GM12864 (cell line): ENCODE results near the gene ADCY9.

Experiments used
- DNase-seq: peaks from one replicate; pipeline ENCODE4 v3.0.0-alpha.2; 2011; ENCODE audit warnings: low read depth
- H3K4me3 ChIP-seq: 2 replicates; pipeline ENCODE4 v1.5.1; 2011; ENCODE audit warnings: mild to moderate bottlenecking, low read depth, low read length, control low read depth
- CTCF ChIP-seq: IDR thresholded peaks from 2 replicates; pipeline ENCODE4 v1.5.1; 2011; ENCODE audit warnings: low read depth, mild to moderate bottlenecking, moderate library complexity, low read length, control low read depth, inconsistent platforms; ENCODE audit errors: missing control alignments

ADCY9 gene

DNA sequence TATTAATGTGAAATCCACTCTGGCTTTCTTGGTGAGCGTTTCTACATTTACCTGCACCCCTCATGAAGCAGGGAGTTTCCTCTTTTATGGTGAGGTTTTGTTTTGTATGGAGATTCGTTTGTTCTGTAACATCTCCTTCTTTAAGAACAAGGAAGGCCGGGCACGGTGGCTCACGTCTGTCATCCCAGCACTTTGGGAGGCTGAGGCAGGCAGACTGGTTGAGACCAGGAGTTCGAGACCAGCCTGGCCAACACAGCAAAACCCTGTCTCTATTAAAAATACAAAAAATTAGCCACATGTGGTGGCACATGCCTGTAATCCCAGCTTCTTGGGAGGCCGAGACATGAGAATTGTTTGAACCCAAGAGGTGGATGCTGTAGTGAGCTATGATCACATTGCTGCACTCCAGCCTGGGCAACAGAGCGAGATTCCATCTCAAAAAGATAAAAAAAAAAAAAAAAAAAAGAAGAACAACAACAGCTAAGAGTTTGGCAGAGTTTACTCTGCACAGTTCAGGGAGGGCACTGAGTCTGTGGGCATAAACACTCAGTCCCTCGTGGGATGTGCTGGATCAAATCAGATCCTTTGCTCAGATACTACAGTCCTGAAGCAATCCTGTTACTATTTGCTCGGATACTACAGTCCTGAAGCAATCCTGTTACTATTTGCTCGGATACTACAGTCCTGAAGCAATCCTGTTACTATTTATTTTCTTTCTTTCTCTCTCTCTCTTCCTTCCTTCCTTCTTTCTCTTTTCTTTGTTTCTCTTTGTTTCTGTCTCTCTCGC, 28.9 kb downstream of the ADCY9 start:
- no peak overlapping the region for H3K4me3 ChIP-seq
- DNase-seq: no peak
- no peak for TF ChIP-seq CTCF

DNA sequence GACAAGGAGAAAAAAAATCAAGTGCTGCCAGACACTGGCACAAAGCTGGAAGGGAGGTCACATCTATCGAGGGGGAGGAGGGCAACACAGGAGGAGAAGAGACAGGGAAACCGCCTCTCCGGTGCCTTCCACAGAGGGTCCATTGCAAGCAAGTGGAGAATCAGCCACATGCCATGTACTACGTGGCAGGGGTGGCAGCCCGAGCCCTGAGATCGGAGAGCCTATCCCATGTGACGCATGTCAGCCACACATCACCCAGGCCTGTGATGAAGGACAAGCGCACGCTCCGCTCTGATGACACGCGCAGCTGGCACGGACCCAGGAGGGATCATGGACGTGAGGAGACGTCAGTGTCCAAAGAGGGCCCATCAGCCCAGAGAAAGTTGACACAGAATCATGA, 30.1 kb downstream of the ADCY9 start:
- no peak for TF ChIP-seq CTCF
- no peak for DNase-seq
- H3K4me3 ChIP-seq: no peak overlapping the region

GRCh38 chr16:4085405-4085970, 30.8 kb downstream of the ADCY9 start:
- DNase-seq: no peak
- no peak overlapping the region for H3K4me3 ChIP-seq
- TF ChIP-seq CTCF: no peak

- no peak for TF ChIP-seq CTCF
- no peak for DNase-seq
- no peak overlapping the region for H3K4me3 ChIP-seq
These were observed 32.8 kb downstream of the ADCY9 start for GRCh38 chr16:4083347-4083870.

- TF ChIP-seq CTCF: no peak
- no peak overlapping the region for H3K4me3 ChIP-seq
- peak; percentile 7 for DNase-seq
These were observed 33.7 kb downstream of the ADCY9 start for GRCh38 chr16:4082474-4083044.

GRCh38 chr16:4081521-4082021, 34.7 kb downstream of the ADCY9 start:
- no peak for TF ChIP-seq CTCF
- no peak for DNase-seq
- H3K4me3 ChIP-seq: no peak overlapping the region
